Measurements from ENCODE around the gene KTI12.
"Not testable (repeated sequence)": the region's sequence is repeated elsewhere in the genome, so short reads cannot be mapped to it uniquely, and the experiment has no call there.

KTI12 gene

DNA sequence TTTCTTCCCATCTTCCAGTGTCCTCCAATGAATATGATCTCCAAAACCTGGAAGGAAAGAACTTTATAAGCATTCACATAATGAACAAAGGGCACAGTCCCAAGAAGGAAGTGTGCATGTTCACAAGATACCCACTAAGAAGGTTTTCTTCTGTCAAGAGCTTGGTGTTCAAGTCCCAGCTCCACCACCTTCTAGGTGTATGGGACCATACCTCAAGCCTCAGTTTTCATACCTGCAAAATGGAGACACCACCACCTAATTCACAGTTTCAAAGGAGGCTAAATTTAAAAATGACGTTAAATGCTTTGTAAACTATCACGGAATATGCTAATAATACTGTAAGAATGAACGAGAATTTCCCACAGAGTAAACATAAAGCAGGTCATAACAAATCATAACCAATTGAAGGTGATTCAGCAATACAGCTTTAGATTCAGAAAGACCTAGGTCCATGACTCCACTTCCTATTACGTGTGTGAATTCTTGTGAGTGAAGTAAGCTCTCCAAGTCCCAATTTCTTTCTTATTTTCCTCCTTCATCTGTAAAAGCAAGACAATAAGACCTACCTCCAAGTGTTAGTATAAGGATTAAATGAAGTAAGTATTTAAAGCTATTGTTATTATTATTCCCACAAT, 8.1 kb upstream of the KTI12 start:
- DNase-seq (ENCODE audit: low read depth in 2 of 2): no peak

DNA sequence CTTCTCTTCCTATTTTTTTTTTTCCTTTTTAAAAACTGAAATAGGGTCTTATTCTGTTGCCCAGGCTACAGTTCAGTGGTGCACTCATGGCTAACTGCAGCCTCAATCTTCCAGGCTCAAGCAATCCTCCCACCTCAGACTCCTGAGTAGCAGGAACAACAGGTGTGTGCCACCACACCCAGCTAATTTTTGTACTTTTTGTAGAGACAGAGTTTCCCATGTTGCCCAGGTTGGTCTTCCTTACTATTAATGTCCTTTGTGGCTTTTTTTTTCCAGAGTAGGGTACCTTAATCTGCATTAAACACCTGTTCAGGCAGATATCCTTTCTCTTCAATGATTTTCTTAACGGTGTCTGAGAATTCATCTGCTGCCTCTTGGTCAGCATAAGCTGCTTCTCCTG, 4.3 kb upstream of the KTI12 start:
- DNase-seq (ENCODE audit: low read depth in 2 of 2): no peak

DNA sequence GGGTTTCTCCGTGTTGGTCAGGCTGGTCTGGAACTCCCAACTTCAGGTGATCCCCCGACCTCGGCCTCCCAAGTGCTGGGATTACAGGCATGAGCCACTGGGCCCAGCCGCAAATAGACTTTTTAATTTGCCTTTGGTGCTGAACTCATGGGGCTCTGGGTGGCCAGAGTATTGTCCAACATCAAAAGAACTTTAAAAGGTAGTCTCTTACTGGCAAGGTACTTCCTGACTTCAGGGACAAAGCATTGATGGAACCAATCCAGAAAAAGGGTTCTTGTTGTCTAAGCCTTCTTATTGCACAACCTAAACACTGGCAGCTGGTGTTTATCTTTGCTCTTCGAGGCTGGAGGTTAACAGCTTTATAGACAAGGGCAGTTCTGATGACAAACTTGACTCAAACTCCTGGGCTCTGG, 3.8 kb upstream of the KTI12 start:
- no peak for DNase-seq (ENCODE audit: low read depth in 2 of 2)

DNA sequence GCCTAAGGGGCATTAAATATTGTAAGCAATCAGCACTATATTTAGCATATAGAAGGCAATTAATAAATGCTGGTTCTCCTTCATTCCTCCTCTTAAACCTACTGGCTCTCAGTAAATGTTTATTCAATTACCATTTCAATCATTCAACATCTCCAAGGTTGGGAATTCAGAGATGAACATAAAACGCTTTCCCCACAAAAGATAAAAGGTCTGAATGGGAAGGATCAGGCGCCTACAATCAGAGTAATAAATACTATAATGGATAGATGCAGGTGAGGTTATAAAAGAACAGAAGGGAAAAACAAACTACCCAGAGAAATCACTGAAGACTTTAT, 407 bp upstream of the KTI12 start:
- no peak for DNase-seq (ENCODE audit: low read depth in 2 of 2)

DNA sequence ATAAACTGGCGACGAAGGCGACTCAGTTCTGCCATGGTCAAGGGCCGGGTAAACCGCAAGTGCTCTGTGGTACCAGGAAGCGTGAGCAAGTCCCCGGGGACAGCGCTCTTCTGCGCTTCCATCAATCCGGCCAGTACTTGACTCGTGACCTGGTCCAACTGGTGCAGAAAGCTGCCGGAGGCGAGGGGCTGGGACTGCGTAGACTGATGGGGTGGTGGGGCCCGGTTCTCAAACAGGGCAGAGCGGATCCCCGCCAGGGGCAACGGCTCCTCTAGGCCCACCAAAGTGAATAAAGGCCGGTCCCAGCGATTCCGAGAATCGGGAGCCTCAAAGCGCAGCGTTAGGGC, 852 bp downstream of the KTI12 start:
- peak in 1 of 2 donors; percentile 3 for DNase-seq (ENCODE audit: low read depth in 2 of 2)

DNA sequence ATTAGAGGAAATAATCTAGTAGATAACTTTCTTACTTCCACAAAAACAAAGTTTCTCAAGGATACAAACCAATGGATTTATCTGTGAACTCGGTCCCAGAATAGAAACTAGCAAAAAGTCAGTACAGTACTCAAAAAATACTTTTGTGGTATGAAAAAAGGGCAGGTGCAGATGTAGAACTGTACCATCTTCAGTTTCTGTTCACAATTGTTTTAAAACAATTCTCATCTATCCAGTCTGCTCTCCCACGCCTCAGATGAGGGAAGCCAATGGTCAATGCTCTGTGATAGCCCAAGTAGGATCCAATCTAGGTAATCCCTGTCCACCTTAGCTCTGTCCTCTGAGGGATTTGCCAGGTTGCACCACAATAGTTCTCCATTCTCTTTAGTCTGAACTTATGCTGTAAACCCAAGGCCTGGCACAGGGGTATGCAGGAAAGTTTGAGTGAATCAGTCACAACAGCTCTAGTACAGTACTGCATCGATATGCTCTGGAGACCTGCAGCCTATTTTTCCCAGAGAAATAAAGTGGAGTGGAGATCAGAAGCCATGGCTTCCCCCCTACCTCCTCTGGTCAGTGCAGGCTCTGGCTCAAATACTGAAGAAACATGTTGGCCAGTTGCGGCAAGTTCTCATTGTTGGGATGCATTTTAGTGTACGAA, 1.4 kb downstream of the KTI12 start:
- DNase-seq (ENCODE audit: low read depth in 2 of 2): no peak

DNA sequence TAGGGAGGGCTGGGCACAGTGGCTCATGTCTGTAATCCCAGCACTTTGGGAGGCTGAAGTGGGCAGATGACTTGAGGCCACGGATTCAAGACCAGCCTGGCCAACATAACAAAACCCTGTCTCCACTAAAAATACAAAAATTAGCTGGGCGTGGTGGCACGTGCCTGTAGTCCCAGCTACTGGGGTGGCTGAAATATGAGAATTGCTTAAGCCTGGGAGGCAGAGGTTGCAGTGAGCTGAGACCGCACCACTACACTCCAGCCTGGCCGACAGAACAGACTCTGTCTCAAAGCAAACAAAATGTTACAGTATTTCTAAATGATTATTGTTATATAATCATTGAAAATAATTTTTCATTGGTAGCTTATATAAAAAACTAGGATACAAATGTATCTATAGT, 4.8 kb downstream of the KTI12 start:
- DNase-seq (ENCODE audit: low read depth in 2 of 2): not testable (repeated sequence)

DNA sequence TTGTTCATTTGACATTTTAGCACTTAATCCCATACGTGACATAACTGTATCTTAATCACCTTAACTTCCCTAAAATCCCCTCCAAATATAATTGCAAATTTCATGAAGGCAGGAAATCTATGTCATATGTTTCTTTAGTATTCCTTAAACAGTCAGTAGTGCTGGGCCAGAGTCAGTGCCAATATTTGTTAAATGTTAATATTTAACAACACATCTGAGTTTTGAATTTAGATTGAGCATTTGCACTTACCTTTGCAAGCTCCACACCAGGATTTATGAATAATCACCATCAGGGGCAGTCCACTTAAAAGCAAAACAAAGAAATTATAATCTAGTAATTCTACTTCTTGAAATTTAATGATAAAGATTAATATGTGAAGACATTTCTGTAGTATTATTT, 5.3 kb downstream of the KTI12 start:
- DNase-seq (ENCODE audit: low read depth in 2 of 2): no peak

DNA sequence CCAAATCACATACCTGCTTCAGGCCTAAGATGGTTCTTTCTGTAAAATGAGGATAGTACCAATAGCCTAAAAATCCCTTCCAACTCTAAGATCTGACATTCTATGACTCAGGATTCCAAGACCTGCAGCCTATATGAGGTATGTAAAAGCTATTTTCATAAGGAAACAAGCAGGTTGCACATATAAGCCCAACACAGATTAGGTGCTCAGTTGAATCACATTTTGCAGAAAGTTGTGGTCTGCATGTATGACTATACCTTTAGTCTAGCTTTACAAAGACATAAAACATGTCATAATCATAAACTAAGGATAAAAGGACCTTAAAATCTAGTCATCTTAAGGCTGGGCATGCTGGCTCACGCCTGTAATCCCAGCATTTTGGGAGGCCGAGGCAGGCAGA, 7.3 kb downstream of the KTI12 start:
- no peak for DNase-seq (ENCODE audit: low read depth in 2 of 2)

DNA sequence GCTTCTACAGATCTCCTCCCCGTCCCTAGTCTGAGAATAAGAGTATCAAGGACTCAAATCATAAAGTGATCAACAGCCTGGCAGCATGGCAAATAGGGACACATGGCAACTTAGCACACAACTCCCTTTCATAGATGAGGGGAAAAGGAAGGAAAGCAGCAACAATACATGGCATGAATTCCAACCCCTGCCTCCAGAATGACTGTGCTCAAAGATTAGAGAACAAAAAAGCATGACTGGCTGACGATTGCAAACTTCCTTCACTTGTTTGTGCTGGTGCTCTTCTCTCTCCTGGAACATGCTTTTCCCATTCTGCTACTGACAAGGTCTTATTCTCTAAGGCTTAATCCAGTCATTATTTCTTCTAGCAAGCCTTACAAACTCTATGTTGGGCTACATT, 11.5 kb downstream of the KTI12 start:
- DNase-seq (ENCODE audit: low read depth in 2 of 2): no peak

DNA sequence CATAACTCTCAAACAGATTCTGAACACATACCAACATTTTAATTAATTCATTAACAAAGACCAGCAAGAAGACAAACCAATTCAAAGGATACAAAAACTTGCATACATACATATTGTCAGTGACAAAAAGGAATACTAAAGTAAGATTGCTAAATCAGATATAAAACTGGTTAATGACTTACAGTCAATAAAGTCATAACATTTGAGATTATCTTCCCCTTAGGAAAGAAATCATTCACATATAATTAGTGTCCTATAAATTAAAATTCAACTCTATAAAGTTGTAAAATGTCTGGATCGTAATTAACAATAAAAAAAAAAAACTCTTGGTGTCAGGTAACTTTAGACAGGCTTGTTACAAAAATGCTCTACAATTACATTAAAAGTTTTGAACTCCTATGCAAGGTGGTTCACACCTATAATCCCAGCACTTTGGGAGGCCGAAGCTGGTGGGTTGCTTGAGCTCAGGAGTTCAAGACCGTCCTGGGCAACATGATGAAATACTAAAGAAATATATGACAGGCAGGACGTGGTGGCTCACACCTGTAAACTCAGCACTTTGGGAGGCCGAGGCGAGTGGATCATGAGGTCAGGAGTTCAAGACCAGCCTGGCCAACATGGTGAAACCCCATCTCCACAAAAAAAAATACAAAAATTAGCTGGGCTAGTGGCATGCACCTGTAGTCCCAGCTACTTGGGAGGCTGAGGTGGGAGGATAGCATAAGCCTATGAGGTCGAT, 25.4 kb downstream of the KTI12 start:
- DNase-seq (ENCODE audit: low read depth in 2 of 2): no peak

DNA sequence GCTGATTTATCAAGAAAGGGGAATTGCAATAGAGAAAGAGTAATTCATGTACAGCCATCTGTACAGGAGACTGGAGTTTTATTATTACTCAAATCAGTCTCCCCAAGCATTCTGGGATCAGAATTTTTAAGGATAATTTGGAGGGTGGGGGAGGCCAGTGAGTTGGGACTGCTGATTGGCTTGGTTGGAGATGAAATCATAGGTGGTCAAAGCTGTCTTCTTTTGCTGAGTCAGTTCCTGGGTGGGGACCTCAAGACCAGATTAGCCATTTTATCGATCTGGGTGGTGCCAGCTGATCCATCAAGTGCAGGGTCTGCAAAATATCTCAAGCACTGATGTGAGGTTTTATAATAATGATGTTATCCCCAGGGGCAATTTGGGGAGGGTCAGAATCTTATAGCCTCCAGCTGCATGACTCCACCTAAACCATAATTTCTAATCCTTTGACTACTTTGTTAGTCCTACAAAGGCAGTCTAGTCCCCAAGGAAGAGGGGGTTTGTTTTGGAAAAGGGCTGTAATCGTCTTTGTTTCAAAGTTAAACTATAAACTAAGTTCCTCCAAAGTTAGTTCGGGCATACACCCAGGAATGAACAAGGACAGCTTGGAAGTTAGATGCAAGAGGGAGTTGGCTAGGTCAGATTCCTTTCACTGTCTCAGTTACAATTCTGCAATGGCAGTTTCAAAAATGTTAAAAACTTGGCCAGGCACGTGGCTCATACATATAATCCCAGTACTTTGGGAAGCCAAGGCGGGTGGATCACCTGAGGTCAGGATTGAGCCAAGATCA, 26.2 kb downstream of the KTI12 start:
- DNase-seq (ENCODE audit: low read depth in 2 of 2): no peak

DNA sequence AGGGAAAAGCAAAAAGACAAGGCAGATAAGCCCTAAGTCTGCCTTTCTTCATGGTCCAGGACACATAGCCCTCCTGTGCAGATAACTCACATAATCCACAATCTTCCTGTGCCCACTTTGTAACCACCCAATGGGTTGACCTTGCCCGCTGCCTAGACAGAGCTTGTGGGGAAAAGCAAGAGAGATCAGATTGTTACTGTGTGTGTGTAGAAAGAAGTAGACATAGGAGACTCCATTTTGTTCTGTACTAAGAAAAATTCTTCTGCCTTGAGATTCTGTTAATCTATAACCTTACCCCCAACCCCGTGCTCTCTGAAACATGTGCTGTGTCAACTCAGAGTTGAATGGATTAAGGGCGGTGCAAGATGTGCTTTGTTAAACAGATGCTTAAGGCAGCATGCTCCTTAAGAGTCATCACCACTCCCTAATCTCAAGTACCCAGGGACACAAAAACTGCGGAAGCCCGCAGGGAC, 27.5 kb downstream of the KTI12 start:
- DNase-seq (ENCODE audit: low read depth in 2 of 2): not testable (repeated sequence)

DNA sequence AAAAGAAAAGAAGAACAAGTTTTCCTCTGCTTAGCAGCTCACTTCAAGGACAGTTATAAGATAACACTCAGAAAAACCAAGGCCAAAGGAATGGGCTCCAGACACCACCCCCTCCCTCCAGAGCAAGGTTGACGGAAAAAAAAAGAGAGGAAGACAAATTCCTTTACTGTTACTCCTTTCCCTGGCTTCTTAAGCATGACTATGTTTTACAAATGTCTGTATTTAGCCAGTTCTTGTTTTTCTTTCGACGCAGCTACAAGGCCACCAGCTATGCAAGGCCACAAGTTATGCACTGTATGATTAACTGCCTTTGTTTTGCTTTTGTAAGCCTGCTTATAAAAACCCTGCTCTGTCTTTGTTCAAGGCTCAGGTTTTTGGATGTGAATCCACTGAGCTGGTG, 28.1 kb downstream of the KTI12 start:
- DNase-seq (ENCODE audit: low read depth in 2 of 2): not testable (repeated sequence)

DNA sequence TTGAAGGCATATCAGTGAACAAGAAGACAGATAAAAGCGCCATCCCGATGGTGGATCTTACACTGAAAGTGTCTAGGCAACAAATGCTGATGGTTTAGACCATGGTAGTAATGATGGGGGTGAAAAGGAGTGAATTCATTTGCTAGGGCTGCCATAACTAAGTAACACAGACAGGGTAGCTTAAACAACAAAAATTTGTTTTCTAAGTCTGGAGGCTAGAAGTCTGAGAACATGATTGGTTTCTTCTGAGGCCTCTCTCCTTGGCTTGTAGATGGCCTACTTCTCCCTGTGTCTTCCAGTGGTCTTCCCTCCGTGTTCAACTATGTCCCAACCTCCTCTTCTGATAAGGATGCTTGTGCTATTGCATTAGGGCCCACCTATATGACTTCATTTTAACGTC, 29.7 kb downstream of the KTI12 start:
- DNase-seq (ENCODE audit: low read depth in 2 of 2): no peak

DNA sequence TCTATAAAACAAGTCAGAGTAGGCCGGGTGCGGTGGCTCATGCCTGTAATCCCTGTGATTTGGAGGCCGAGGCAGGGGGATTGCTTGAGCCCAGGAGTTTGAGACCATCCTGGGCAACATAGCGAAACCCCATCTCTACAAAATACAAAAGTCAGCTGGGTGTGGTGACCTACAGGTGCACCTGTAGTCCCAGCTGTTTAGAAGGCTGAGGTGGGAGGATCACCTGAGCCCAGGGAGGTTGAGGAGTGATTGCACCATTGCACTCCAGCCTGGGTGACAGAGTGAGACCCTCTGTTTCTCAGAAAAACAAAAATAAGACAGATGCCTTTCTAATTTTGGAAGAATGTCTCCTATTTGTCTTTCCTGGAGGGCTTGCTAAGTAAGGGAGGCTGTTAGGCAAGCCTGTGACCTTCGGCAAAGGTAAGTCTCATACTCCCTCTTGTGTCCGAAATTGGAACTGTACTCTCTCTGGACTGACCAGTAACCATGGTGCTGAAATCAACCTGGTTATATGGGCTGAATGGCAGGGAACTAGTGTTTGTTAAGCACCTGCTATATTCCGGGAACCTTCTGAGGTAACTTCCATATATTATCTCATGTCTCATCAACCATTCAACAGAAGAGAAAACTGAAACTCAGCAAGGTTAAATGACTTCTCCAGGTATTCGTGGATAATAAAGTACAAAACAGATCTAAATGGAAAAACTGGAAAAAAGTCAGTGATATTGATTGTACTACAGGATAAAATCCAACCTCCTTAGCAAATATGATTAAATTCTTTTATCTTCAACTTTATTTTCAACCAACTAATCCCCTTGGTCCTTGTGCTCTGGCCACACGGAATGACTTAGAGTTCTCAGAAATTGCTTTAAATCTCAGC, 31.3 kb downstream of the KTI12 start:
- peak in 1 of 2 donors; percentile 41 for DNase-seq (ENCODE audit: low read depth in 2 of 2)

DNA sequence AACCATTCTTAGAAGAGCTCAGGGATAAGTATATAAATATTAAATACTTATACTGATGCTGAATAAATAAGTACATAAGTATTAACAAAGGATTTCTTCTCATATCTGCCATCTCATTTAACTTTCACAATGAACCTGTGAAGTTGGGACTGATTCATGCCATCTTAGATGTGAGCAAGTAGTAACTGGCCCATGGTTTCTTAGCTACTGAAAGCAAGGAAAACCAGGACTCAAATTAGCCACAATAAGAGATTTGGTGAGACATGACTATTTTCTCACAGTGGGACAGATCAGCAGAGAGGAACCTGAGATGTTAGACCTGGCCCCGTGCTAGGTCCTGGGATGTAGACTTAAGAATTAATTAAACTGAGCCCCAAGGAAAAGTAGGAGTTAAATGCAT, 34.9 kb downstream of the KTI12 start:
- DNase-seq (ENCODE audit: low read depth in 2 of 2): no peak

DNA sequence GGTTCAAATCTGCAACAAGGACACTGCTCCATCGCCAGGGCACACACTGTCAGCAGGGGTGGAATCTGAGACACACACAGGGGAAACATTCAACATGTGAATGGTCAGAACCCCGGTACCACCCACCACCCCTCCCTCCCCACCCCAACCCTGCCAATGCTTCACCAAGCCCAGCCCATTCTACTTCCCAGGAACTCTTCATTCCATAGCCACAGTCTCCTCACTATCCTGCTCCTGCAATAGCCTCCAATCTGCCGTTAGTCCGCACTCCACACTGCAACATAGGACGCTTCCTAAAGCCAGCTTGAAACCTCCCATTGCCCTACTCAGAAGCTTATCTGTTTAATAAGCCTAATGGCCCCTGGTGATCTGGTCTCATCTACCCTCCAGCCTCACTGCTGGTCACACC, 35.6 kb downstream of the KTI12 start:
- no peak for DNase-seq (ENCODE audit: low read depth in 2 of 2)

DNA sequence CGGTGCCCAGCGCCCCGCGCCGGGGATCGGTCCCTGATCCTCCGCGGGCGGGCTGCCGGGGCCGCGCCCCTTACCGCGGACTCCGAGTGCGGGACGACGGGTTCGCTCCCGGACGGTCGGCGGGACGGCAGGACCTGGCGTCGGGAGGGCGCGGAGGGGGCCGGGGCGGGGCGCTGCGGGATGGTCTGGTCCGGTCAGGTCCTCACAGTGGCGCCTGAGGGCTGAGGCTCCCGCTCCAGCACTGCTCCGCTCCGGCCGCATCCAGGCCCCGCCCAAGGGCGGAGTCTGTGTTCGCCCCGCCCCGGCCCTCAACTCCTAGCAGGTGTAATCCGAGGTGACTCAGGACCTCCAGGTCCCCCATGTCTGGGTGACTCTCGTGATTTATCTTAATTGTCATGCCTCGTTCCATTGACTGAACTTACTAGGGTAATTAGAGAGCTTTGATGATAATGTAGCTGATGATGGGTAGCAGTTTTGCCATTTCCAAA, 43.1 kb downstream of the KTI12 start, which contains the start of gene RAB3B:
Gene RAB3B (minus strand): TSS at position 223 of the 488 bp plus-strand sequence. CDS start 13,583 bp downstream, outside the sequence.
- DNase-seq (ENCODE audit: low read depth in 2 of 2): peak; percentile 63 to 84

DNA sequence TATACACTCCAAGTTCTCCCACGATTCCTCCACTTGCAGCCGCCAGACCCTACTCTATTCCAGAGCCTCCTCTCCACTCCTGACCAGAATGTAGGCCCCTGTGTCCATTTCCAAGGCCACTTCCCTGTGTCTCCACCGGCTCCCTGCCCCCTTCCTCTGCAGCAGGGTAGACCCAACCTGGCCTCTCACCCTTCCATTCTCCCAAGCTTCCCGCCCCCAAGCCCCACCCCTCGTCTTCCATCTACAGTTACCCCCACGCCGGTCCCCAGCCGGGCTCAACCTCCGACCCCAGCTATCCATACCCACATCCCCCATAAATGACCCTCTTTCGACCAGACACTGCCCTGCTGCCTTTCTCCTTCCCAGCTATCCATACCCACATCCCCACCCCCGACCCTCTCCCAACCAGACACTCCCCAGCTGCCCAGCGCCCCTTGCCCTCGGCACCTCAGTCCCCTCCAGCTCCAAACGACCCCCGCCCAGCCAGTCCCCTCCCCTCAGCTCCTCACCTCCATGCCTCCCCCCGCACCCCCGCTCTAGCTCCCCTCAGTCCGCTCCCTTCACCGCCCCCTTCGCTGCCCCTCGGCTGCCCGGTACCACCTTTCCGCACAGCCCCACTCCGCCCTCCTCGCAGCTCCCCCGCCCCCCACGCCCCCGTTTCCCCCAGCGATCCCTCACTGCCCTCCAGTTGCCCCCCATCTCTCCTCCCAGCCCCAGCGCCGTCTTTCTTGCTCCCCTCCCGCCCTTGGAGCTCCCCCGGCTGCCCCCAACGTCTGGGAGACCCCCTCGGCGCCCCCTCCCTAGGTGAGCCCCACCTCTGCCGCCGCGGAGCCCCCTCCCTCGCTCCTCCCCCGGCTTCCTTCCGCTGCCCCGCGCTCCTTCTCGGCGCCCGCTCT, 43.8 kb downstream of the KTI12 start:
- DNase-seq (ENCODE audit: low read depth in 2 of 2): no peak

All from stimulated activated CD4-positive, alpha-beta T cell treated with anti-CD3 and anti-CD28 coated beads, Interleukin-4, amount 100 ng/mL, for 48 hours (primary cell).